IMR-90 (cell line): Measurements from ENCODE around the gene PLTP. TPM values are rescaled to one million over a fixed set of nuclear protein-coding genes. Genes with fewer than 3 reads are reported as not detected.

Source experiments
- ATAC-seq: fragments of 200-7000 bp; cut with Tn5 transposase; 2 replicates; pipeline ENCODE4 v1.9.1; 2020; ENCODE audit warnings: low read depth, mild to moderate bottlenecking, moderate library complexity
- BruUV-seq: library from RNA; stranded (reverse); fragments of 400-500 nt; replicated peaks from 2 replicates; lab custom pipeline; 2021; lab: Mats Ljungman, UMichigan
- CTCF ChIA-PET: fragments of 300-600 bp; formaldehyde crosslinking; extraction: SDS; loops from one replicate; lab custom pipeline; 2021; ENCODE audit warnings: antibody characterized with exemption; lab: Yijun Ruan, JAX
- POLR2A ChIA-PET: fragments of 300-600 bp; sonication (Branson Sonifier 250); formaldehyde crosslinking; loops from one replicate; lab custom pipeline; 2022; ENCODE audit warnings: antibody characterized with exemption; ENCODE audit not compliant: unreplicated experiment; lab: Charles Lee
- DNase-seq: peaks from one replicate; pipeline ENCODE4 v3.0.0; 2013
- H2AFZ ChIP-seq: replicated peaks from 2 replicates; pipeline ENCODE3; 2013; ENCODE audit warnings: low read length, mild to moderate bottlenecking; ENCODE audit not compliant: poor library complexity
- H2AK5ac ChIP-seq: 2 replicates; pipeline ENCODE4 v1.6.1; 2013; ENCODE audit warnings: low read depth, low read length, inconsistent platforms
- H2AK9ac ChIP-seq: replicated peaks from 2 replicates; pipeline ENCODE3; 2013; ENCODE audit warnings: mild to moderate bottlenecking, low read depth, low read length, moderate library complexity; ENCODE audit not compliant: poor library complexity
- H2BK120ac ChIP-seq: 2 replicates; pipeline ENCODE4 v1.6.1; 2013; ENCODE audit warnings: low read depth, low read length, inconsistent platforms
- H2BK15ac ChIP-seq: 3 replicates; pipeline ENCODE4 v1.6.1; 2013; ENCODE audit warnings: low read depth, low read length, inconsistent platforms
- H2BK20ac ChIP-seq: 2 replicates; pipeline ENCODE4 v1.6.1; 2013; ENCODE audit warnings: low read depth, mild to moderate bottlenecking, inconsistent platforms, low read length, moderate library complexity
- H2BK5ac ChIP-seq: 2 replicates; pipeline ENCODE4 v1.6.1; 2013; ENCODE audit warnings: mild to moderate bottlenecking, low read depth, low read length, inconsistent platforms; ENCODE audit not compliant: poor library complexity, severe bottlenecking
- H3K14ac ChIP-seq: replicated peaks from 2 replicates; pipeline ENCODE4 v1.6.1; 2013; ENCODE audit warnings: low read depth, low read length, inconsistent platforms
- H3K18ac ChIP-seq: 2 replicates; pipeline ENCODE4 v1.6.1; 2013; ENCODE audit warnings: low read depth, low read length, control low read depth
- H3K23ac ChIP-seq: 2 replicates; pipeline ENCODE4 v1.6.1; 2013; ENCODE audit warnings: low read depth, low read length, inconsistent platforms
- H3K27ac ChIP-seq: 2 replicates; pipeline ENCODE4 v1.5.1; 2013; ENCODE audit warnings: mild to moderate bottlenecking, control low read depth, low read length; ENCODE audit not compliant: insufficient read depth
- H3K27me3 ChIP-seq: 2 replicates; pipeline ENCODE4 v1.6.1; 2013; ENCODE audit warnings: low read length; ENCODE audit not compliant: control insufficient read depth, insufficient read depth
- H3K36me3 ChIP-seq: 2 replicates; pipeline ENCODE4 v1.6.1; 2013; ENCODE audit warnings: low read length, mixed read lengths; ENCODE audit not compliant: control insufficient read depth, insufficient read depth
- H3K4ac ChIP-seq: 2 replicates; pipeline ENCODE4 v1.6.1; 2013; ENCODE audit warnings: low read depth, low read length, inconsistent platforms
- H3K4me1 ChIP-seq: 2 replicates; pipeline ENCODE4 v1.6.1; 2013; ENCODE audit warnings: low read length, mixed read lengths; ENCODE audit not compliant: control insufficient read depth, insufficient read depth
- H3K4me2 ChIP-seq: 2 replicates; pipeline ENCODE4 v1.6.1; 2013; ENCODE audit warnings: low read depth, mild to moderate bottlenecking, control low read depth, low read length, moderate library complexity
- H3K4me3 ChIP-seq: 2 replicates; pipeline ENCODE4 v1.5.1; 2013; ENCODE audit warnings: low read depth, mild to moderate bottlenecking, control low read depth, low read length, moderate library complexity; ENCODE audit not compliant: insufficient read depth
- H3K56ac ChIP-seq: 2 replicates; pipeline ENCODE4 v1.6.1; 2013; ENCODE audit warnings: low read length, inconsistent platforms; ENCODE audit not compliant: insufficient read depth; ENCODE audit errors: extremely low read depth
- H3K79me1 ChIP-seq, 2 experiments: 2 replicates each; pipeline ENCODE4 v1.6.1; 2013; ENCODE audit warnings: low read length in 2 of 2, inconsistent platforms in 1 of 2, low read depth in 1 of 2
- H3K9ac ChIP-seq: 2 replicates; pipeline ENCODE4 v1.6.1; 2013; ENCODE audit warnings: low read depth, low read length, control low read depth
- H3K9me1 ChIP-seq: 2 replicates; pipeline ENCODE4 v1.6.1; 2013; ENCODE audit warnings: low read length, inconsistent platforms; ENCODE audit not compliant: insufficient read depth
- H3K9me3 ChIP-seq: 2 replicates; pipeline ENCODE4 v1.6.1; 2013; ENCODE audit warnings: low read length; ENCODE audit not compliant: control insufficient read depth, insufficient read depth
- H4K20me1 ChIP-seq: 2 replicates; pipeline ENCODE4 v1.6.1; 2013; ENCODE audit warnings: low read length, inconsistent platforms; ENCODE audit not compliant: insufficient read depth
- H4K5ac ChIP-seq: 2 replicates; pipeline ENCODE4 v1.6.1; 2013; ENCODE audit warnings: mild to moderate bottlenecking, low read depth, low read length, control low read depth
- H4K8ac ChIP-seq, 2 experiments: 2 replicates each; pipeline ENCODE4 v1.6.1; 2013; ENCODE audit warnings: low read depth in 2 of 2, low read length in 2 of 2, control low read depth in 1 of 2, inconsistent platforms in 1 of 2
- H4K91ac ChIP-seq: 2 replicates; pipeline ENCODE4 v1.6.1; 2013; ENCODE audit warnings: low read depth, low read length, inconsistent platforms; ENCODE audit not compliant: insufficient read depth
- BHLHE40 ChIP-seq: fragments of 150-350 bp; IDR thresholded peaks from 2 replicates; pipeline ENCODE4 v1.6.1; 2016; ENCODE audit warnings: mild to moderate bottlenecking, low read depth, low read length
- CHD1 ChIP-seq: IDR thresholded peaks from 2 replicates; pipeline ENCODE4 v1.6.1; 2012; ENCODE audit warnings: low read depth, low read length, improper control_type of control experiment
- FOS ChIP-seq: fragments of 150-350 bp; IDR thresholded peaks from 2 replicates; pipeline ENCODE4 v1.6.1; 2016; ENCODE audit warnings: low read depth, low read length
- MAZ ChIP-seq: IDR thresholded peaks from 2 replicates; pipeline ENCODE4 v1.6.1; 2012; ENCODE audit warnings: low read depth, mild to moderate bottlenecking, low read length, improper control_type of control experiment, moderate library complexity, borderline replicate concordance
- MXI1 ChIP-seq: IDR thresholded peaks from 2 replicates; pipeline ENCODE4 v1.6.1; 2012; ENCODE audit warnings: low read depth, mild to moderate bottlenecking, low read length, moderate library complexity, borderline replicate concordance
- RCOR1 ChIP-seq: IDR thresholded peaks from 2 replicates; pipeline ENCODE4 v1.6.1; 2012; ENCODE audit warnings: mild to moderate bottlenecking, low read length, improper control_type of control experiment; ENCODE audit not compliant: insufficient replicate concordance
- RFX5 ChIP-seq: IDR thresholded peaks from 2 replicates; pipeline ENCODE4 v1.8.0; 2012; ENCODE audit warnings: low read depth, mild to moderate bottlenecking, low read length, moderate library complexity
- USF2 ChIP-seq: fragments of 150-350 bp; IDR thresholded peaks from 2 replicates; pipeline ENCODE4 v1.6.1; 2017; ENCODE audit warnings: mild to moderate bottlenecking, antibody characterized with exemption, low read length, low read depth
- WGBS, 2 experiments: methylation state at CpG; one replicate each; pipeline versions ENCODE4 v1.1.5 to v1.1.7; 2013; ENCODE audit warnings: missing lambda C conversion rate in 2 of 2; ENCODE audit not compliant: insufficient read length in 1 of 2; ENCODE audit errors: extremely low coverage in 2 of 2; 5-methylcytosine and 5-hydroxymethylcytosine counted together
- dilution Hi-C: fragments of 300-500 bp; cut with HindIII; formaldehyde crosslinking; loops from one replicate; pipeline ENCODE4 v1.14.3; 2018; ENCODE audit warnings: low sequenced_read_pairs; ENCODE audit not compliant: unreplicated experiment
- in situ Hi-C: fragments of 300-500 bp; cut with MboI; formaldehyde crosslinking; loops from 3 replicates; pipeline ENCODE4 v1.14.3; 2019; ENCODE audit warnings: low sequenced_read_pairs, inconsistent platforms, mixed read lengths
- intact Hi-C: fragments of 100-400 bp; cut with micrococcal nuclease; formaldehyde crosslinking; loops from 2 replicates; pipeline ENCODE4 v1.10.0; 2022
- polyA plus RNA-seq, 3 experiments: library from polyadenylated mRNA; depleted of rRNA; stranded (reverse); fragments of >200 nt; gene quantifications; 2 replicates each; pipeline ENCODE4 v1.2.3, GENCODE V29; 2012; ENCODE audit warnings: low replicate concordance in 1 of 3
- total RNA-seq: library from RNA; depleted of rRNA; stranded (reverse); fragments of >200 nt; gene quantifications from 2 replicates; pipeline ENCODE4 v1.2.3, GENCODE V29; 2012

The PLTP gene
- total and polyA plus RNA-seq, 2 of the 4 experiments (the other 2 are of a cell fraction), result 5.4 to 55.8 TPM

GRCh38 chr20:45890985-45891983 is 20.7 kb downstream of the PLTP start, which contains the start of the genes CTSA and NEURL2:
Gene CTSA (plus strand): TSS chr20:45891335. CDS start chr20:45891569, 234 bp downstream.
Gene NEURL2 (minus strand): TSS chr20:45891208. CDS start chr20:45890991, 217 bp downstream.
- CTCF ChIA-PET, result interaction anchor here (0.6 to 1.7 kb wide), 6 partner anchors 14 to 912 kb away, joined by 3 to 6 read pairs (median 4); no protein-coding TSS in a partner anchor
- no peaks in the 10 kb centered on the region for H3K9me3 ChIP-seq
- POLR2A ChIA-PET, result interaction anchor here (0.6 to 1.2 kb wide), 2 partner anchors 8 to 33 kb away, joined by 5 to 8 read pairs; no protein-coding TSS in a partner anchor
- TF ChIP-seq RCOR1, result no peak
- TF ChIP-seq RFX5, result no peak
- peak; percentile 74; the same call in 1 of the 2 replicates for TF ChIP-seq MAZ
- no peak for TF ChIP-seq CHD1
- peak; percentile 97 for TF ChIP-seq FOS
- TF ChIP-seq MXI1, result peak; percentile 72; the same call in 1 of the 2 replicates
- TF ChIP-seq BHLHE40, result peak; percentile 81
- TF ChIP-seq USF2, result peak; percentile 100
- ATAC-seq, result peak; percentile 73
- H3K4me2 ChIP-seq, result peak within 1 kb of the TSS; percentile 83
- H3K4me3 ChIP-seq, result peak within 1 kb of the TSS; percentile 74
- peak within 1 kb of the TSS; percentile 92 for H3K4ac ChIP-seq
- H4K20me1 ChIP-seq, result 0 out of 2 replicates have a peak, but pooled peaks cover 8% of the 10 kb centered on the region
- peaks cover 3% of the 10 kb centered on the region; the same call in 1 of the 2 replicates for H3K4me1 ChIP-seq
- no peaks in the 10 kb centered on the region for H3K27me3 ChIP-seq
- H4K8ac ChIP-seq, result peak within 1 kb of the TSS; percentile 61 to 90
- peak within 1 kb of the TSS; percentile 45; the same call in 1 of the 2 replicates for H3K23ac ChIP-seq
- WGBS, 2 experiments, result 1% methylated on average over 41 of the region's 78 CpGs; no CpG with 5 or more reads in 1 of the 2 experiments
- in situ Hi-C loops, result no loop called here
- BruUV-seq, result TSS peak; percentile 86
- dilution Hi-C loops, result no loop called here
- H2AK5ac ChIP-seq, result peak within 1 kb of the TSS; percentile 52; the same call in 1 of the 2 replicates
- intact Hi-C loops, result loop anchor here (2.0 to 5.0 kb wide), 3 partner anchors 44 to 81 kb away; partner anchors contain the start of genes PCIF1 and ZNF335
- H3K36me3 ChIP-seq, result peaks cover 32% of the 10 kb centered on the region
- no peak within 1 kb of the TSS; the same call in 1 of the 2 replicates for H2BK20ac ChIP-seq
- DNase-seq, result peak; percentile 92
- H2BK5ac ChIP-seq, result peak within 1 kb of the TSS; percentile 40
- peak within 1 kb of the TSS; percentile 63 for H3K27ac ChIP-seq
- peak within 1 kb of the TSS; percentile 75 for H3K14ac ChIP-seq
- peak within 1 kb of the TSS; percentile 29 for H4K5ac ChIP-seq
- H3K79me1 ChIP-seq, result peaks cover 14 to 62% of the 10 kb centered on the region in 2 experiments
- peak within 1 kb of the TSS; percentile 54 for H2BK120ac ChIP-seq
- peak within 1 kb of the TSS; percentile 42; the same call in 1 of the 2 replicates for H3K56ac ChIP-seq
- H2BK15ac ChIP-seq, result peak within 1 kb of the TSS; percentile 15; the same call in 2 of the 3 replicates
- H3K9me1 ChIP-seq, result 0 out of 2 replicates have a peak, but pooled peaks cover 2% of the 10 kb centered on the region
- peak within 1 kb of the TSS; percentile 88 for H2AK9ac ChIP-seq
- peak within 1 kb of the TSS; percentile 65 for H3K9ac ChIP-seq
- H2AFZ ChIP-seq, result peak within 1 kb of the TSS; percentile 99
- peak within 1 kb of the TSS; percentile 70 for H4K91ac ChIP-seq
- peak within 1 kb of the TSS; percentile 42 for H3K18ac ChIP-seq
